ENCODE measurements around the gene PODXL. TPM values are rescaled to one million over a fixed set of nuclear protein-coding genes. Genes with fewer than 3 reads are reported as not detected.

The PODXL gene
- total and polyA plus RNA-seq, 8 donors, result 23.0 to 71.5 (median 35.9) TPM

DNA sequence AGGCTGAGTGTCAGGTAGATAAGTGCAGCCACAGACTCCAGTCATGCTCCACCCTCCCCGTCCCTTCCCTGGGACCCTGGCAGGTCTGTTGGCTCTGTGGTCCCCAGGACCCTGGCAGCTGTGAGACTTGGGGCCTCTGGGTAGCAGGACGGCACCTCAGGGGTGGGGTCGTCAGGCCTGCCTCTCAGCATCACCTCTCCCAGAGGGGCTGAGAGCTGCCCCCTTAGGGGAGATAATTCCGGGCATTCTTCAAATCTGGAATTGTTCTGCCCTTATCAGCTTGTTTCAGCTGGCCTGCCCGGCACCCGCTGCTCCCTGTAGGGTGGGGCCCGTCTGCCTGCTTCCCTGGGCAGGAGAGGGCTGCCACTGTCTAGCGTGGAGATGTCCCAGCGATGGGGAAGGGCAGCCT lies 23.3 kb downstream of the PODXL start:
- intact Hi-C loops (cut with DNase I), result no loop called here
- DNase-seq, result peak in 1 of 6 donors; percentile 66
- peaks cover 28 to 42% (median 40%) of the 10 kb centered on the region in 3 donors for H3K4me1 ChIP-seq

DNA sequence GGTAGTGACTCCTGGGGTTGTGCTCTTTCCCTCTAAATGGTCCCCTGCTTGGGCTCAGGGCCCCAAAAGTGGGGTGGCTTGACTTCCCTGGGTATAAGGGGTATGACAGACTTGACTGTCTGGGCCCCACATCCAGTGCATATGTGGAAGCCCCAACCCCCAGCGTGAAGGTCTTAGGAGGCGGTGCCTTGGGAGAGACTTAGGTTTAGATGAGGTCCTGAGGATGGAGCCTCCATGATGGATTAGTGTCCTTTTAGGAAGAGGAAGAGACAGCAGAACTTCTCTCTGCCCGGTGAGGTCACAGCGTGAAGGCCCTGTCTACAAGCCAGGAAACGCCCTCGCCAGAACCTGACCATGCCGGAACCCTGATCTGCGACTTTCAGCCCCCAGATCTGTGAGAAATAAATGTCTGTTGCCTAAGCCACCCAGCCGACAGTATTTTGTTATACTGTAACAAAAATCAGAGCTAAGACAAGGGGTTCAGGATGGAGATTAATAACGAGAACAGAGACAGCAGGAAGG lies 23.8 kb downstream of the PODXL start:
- H3K27me3 ChIP-seq, result no peaks in the 10 kb centered on the region
- intact Hi-C loops (cut with DNase I), result no loop called here
- WGBS, 2 donors, result 58 to 63% methylated on average over 10 of the region's 10 CpGs
- H3K36me3 ChIP-seq, result no peaks in the 10 kb centered on the region
- DNase-seq (peak in 1 of 6 donors; percentile 39), FAIRE-seq (no peak), ATAC-seq (no peak)
- peaks cover 24 to 39% (median 35%) of the 10 kb centered on the region in 3 donors for H3K4me1 ChIP-seq
- TF ChIP-seq, protein P1, sequence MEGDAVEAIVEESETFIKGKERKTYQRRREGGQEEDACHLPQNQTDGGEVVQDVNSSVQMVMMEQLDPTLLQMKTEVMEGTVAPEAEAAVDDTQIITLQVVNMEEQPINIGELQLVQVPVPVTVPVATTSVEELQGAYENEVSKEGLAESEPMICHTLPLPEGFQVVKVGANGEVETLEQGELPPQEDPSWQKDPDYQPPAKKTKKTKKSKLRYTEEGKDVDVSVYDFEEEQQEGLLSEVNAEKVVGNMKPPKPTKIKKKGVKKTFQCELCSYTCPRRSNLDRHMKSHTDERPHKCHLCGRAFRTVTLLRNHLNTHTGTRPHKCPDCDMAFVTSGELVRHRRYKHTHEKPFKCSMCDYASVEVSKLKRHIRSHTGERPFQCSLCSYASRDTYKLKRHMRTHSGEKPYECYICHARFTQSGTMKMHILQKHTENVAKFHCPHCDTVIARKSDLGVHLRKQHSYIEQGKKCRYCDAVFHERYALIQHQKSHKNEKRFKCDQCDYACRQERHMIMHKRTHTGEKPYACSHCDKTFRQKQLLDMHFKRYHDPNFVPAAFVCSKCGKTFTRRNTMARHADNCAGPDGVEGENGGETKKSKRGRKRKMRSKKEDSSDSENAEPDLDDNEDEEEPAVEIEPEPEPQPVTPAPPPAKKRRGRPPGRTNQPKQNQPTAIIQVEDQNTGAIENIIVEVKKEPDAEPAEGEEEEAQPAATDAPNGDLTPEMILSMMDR (IDR thresholded peaks at IDR 0.05), result no peak
- no peaks in the 10 kb centered on the region for H3K9me3 ChIP-seq
- no peak overlapping the region for H3K4me3 ChIP-seq
- H3K27ac ChIP-seq, result peak overlapping the region in 2 of 4 donors; percentile 44 to 69

More for the DNA sequence above, 23.3 kb downstream of the PODXL start:
- Histone ChIP-seq H3K36me3 (no peaks in the 10 kb centered on the region), H3K4me3 (no peak overlapping the region), H3K27ac (peak overlapping the region in 2 of 4 donors; percentile 44 to 69), H3K27me3 (no peaks in the 10 kb centered on the region), H3K9me3 (no peaks in the 10 kb centered on the region)
- peak in 3 of 4 donors; percentile 13 to 37 (median 31) for ATAC-seq
- 36 to 49% methylated on average over 8 to 9 of the region's 9 CpGs for WGBS, 2 donors
- TF ChIP-seq, protein P1 (IDR thresholded peaks at IDR 0.05), result no peak
- no peak for FAIRE-seq

DNA sequence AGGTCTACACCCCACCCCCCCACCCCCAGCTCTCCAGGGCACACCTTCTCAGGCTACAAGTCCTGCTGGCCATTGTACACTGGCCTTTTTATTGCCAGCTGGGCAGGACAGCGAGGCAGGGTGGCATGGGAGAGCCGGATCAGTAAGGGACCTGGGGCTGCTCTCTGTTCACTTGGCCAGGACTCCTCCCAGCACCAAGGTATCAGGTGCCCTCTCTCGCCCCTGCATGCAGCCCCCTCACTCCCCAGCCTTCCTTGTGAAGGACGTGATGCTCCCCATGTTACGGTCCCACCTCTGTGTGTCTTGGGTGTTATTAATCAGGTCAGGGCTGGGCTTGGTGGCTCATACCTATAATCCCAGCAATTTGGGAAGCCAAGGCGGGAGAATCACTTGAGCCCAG lies 26.3 kb downstream of the PODXL start:
- peak in 1 of 6 donors; percentile 11 for DNase-seq
- ATAC-seq, result no peak
- H3K27ac ChIP-seq, result no peak overlapping the region
- FAIRE-seq, result no peak
- no peaks in the 10 kb centered on the region for H3K27me3 ChIP-seq
- no peaks in the 10 kb centered on the region for H3K36me3 ChIP-seq
- intact Hi-C loops (cut with DNase I), result no loop called here
- TF ChIP-seq, protein P1 (IDR thresholded peaks at IDR 0.05), result no peak
- WGBS, 2 donors, result 95 to 96% methylated on average over 4 to 6 of the region's 6 CpGs
- no peaks in the 10 kb centered on the region for H3K9me3 ChIP-seq
- peaks cover 12 to 29% (median 18%) of the 10 kb centered on the region in 3 donors for H3K4me1 ChIP-seq
- no peak overlapping the region for H3K4me3 ChIP-seq

DNA sequence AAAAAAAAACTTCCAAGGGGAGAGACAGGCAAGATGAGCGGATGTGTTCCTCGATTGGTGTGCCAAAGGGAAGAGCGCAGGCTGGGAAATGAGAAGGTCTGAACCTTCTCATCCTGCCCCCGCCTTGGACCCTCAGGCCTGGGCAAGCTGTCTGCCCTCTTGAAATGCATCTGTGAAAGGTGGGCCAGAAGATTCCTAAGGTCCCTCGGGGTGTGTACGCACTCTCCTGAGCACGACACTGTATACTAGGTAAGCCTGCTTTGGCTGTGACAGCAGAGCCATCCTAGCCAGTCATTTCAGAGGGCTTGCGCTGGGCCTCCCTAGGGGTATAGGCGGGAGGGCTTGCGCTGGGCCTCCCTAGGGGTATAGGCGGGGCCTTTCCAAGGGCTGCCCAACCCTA lies 26.8 kb downstream of the PODXL start:
- Histone ChIP-seq H3K27me3 (no peaks in the 10 kb centered on the region), H3K36me3 (no peaks in the 10 kb centered on the region), H3K4me1 (peaks cover 9 to 28% (median 20%) of the 10 kb centered on the region in 3 donors), H3K4me3 (no peak overlapping the region), H3K9me3 (no peaks in the 10 kb centered on the region), H3K27ac (no peak overlapping the region)
- intact Hi-C loops (cut with DNase I), result no loop called here
- DNase-seq (peak in 2 of 6 donors; percentile 9 to 29), ATAC-seq (no peak), FAIRE-seq (no peak)
- WGBS, 2 donors, result 89 to 92% methylated on average over 10 to 11 of the region's 11 CpGs
- TF ChIP-seq, protein P1 (IDR thresholded peaks at IDR 0.05), result no peak

DNA sequence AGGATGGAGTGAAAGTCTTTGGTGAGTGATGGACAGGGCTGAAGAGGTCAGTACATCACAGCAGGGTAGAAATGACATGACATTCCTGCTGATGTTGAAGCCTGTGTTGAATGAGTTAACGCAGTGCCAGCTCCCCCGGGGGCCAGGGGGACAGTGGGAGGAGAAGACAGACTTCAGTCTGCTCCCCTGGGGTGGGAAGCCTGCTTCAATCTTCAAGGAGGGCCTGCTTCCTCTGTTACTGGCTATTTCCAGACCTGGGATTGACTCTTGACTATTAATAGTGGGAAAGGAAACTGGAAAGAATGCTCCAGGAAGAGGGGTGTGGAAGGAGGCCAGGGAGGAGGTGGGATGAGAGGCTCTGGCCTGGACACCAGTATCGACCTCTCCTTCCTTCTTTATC lies 27.2 kb downstream of the PODXL start:
- Histone ChIP-seq H3K4me3 (no peak overlapping the region), H3K27me3 (no peaks in the 10 kb centered on the region), H3K9me3 (no peaks in the 10 kb centered on the region), H3K27ac (no peak overlapping the region), H3K4me1 (peaks cover 9 to 28% (median 22%) of the 10 kb centered on the region in 3 donors), H3K36me3 (no peaks in the 10 kb centered on the region)
- DNase-seq (peak in 2 of 6 donors; percentile 17 to 20), FAIRE-seq (no peak), ATAC-seq (no peak)
- intact Hi-C loops (cut with DNase I), result no loop called here
- TF ChIP-seq, protein P1 (IDR thresholded peaks at IDR 0.05), result no peak
- WGBS, 2 donors, result 62 to 76% methylated on average over 3 of the region's 3 CpGs
